Stimulated activated CD4-positive, alpha-beta T cell treated with anti-CD3 and anti-CD28 coated beads, TNF-alpha, amount 100 ng/mL, for 24 hours (primary cell): Measurements from ENCODE around the gene SCLY.

Experiments used
- DNase-seq, 3 experiments: peaks; one replicate each; pipeline ENCODE4 v3.0.0-alpha.2; 2020; ENCODE audit warnings: low read depth in 3 of 3

The SCLY gene

DNA sequence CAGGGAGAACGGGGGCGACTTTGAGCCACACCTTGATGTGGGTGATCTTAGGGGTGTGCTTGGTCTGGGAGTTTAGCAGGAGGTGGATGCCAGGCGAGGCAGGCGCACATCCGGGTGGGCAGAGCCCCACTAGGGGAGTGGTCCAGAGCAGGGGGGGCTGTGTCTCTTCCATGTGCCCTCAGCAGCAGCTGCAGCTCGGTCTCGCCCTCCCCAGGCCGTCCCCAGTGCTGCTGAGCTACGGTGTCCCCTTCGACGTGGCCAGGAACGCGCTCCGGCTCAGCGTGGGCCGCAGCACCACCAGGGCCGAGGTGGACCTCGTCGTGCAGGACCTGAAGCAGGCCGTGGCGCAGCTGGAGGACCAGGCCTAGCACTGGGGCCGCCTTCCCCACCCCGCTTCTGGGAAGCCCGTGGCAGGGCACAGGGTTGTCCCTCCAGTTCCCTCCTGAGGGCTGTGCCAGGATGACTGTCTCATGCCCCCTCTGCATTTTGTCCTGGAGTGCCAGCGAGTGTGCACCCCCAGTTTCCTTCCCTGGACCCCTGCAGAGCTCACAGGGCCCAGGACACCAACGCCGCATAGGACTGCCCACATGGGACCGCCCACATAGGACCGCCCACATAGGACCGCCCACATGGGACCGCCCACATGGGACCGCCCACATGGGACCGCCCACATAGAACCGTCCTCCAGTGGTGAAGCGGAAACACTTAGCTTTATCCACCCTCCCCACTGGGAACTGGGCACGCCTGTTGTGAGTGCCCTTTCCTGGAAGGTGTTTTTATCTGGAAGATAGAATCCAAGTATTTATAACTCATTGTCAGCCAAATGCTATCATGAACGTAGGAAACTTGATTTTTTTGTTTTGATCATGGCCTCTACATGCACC is 37.4 kb downstream of the SCLY start:
- no peak for DNase-seq

DNA sequence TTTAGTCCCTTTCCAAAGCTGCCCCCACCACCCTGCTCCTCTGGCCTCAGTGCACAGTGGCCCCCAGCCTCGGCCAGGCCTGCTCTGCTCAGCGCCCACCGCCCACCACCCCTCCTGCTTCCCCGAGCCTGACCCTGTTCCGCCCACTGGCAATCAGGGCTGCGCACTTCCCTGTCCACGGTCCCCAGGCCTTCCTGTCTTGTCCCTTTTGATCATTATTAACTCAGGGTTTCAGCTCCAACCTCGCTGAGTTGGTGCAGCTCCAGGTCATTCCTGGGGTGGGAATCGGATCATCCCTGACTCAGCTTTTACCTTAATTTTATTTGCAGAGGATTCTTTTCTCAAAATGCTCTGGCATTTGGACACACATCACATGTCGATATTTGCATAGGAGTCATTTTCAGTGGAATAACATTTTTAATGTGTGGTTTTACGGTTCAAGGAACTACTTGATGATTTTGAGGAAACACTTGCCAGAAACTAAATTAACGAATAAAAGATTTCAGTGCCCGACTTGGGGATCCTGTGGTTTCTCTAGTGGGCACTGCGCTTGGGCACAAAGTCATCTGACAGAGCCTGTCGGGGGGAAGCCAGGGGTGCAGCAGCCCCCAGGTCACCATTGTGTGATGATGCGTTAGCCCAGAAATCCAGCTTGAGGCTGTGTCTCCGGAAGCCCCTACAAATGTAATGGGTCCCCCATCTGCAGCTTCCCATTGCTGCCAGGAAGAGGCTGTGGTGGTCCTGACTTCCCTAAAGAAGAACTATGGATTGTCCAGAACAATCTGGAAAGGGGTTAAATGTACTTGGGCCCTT is 38.3 kb downstream of the SCLY start:
- DNase-seq, result no peak

DNA sequence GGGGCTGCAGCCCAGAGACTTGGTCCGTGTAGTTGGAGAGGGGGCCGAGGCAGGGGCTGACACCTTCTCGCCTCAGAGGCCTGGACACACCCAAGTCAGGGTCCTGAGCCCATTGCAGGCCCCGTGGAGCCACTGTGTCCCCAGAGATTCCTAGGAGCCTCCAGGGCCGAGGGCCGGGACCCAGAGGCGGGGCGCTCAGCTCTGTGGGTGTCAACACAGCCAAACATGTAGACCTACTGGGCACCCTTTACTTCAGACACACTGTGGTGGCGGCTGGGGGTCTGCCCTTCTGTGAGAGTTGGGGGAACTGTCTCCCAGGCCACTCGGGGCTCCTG is 38.9 kb downstream of the SCLY start:
- DNase-seq, result no peak

DNA sequence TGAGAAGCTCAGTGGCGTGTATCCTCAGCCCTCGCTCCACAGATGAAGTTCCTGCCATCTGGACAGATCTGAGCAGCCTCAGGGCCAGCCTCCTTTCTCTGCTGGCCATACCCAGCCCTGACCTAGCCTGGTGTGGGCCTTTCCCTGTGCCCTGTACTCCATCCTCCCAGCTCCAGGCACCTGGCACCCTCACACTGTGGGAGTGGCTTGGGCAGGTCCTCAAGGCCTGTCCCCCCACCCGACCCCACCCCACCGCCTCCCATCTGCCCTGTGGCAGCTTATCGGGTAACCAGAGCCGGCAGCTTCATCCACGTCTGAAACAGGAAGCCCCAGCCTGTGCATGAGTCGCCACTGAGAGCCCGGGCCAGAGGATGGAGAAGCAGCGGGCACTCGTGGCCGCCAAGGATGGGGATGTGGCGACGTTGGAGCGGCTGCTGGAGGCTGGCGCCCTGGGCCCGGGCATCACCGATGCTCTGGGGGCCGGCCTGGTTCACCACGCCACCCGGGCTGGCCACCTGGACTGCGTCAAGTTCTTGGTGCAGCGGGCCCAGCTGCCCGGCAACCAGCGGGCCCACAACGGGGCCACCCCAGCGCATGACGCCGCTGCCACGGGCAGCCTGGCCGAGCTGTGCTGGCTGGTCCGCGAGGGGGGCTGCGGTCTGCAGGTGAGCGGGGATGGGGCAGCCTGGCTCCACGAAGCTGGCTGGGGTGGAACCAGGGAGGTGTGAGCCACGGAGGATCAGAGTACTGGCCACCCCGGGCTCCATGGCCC is 39.4 kb downstream of the SCLY start, which contains the start of gene ESPNL:
Gene ESPNL (plus strand): TSS at position 292 of the 772 bp plus-strand sequence. CDS start 80 bp downstream, at position 372.
- DNase-seq, result no peak

DNA sequence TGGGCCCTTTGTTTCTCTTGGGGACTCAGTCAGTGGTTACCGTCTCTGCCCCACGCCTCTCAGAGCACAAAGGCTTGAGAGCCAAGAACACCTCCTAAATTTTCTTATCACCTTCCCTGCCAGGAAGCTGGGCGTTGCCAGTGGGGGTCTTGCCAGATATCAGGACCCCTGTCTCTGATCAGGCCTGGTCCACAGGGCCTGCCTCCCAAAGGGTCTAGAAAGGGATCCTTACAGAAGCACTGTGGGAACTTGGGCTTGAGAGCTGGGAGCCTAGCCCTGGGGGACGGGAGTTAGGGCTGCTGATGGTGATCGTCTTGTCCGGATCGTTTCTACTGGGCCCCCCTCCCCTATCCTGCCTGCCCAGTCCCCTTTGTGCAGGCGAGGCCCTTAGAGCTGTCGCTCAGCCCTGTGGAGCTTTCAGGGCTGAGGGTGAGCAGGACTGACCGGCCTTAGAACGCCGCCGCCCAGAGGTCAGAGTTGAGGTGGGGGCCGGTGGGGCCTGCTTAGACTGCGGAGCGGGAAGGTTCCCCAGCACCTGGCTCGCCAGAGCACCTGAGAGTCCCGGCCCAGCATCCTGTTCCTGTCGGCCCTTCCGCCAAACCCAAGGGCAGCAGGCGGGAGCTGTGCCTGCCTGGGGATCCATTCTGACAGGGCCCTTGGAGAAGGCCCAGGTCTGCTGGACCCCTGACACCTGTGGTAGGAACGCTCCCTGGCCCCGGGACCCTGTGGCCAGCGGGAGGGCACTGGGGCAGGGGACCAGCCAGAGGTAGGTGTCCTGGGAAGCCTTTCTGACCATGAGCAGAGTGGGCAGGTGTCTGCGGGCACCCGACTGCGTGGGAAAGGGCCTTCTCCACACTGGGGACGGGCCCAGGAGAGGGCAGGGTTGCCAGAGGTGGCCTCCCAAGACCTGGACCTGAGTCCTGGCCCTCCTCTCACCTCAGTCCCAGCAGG is 40.3 kb downstream of the SCLY start:
- no peak for DNase-seq

DNA sequence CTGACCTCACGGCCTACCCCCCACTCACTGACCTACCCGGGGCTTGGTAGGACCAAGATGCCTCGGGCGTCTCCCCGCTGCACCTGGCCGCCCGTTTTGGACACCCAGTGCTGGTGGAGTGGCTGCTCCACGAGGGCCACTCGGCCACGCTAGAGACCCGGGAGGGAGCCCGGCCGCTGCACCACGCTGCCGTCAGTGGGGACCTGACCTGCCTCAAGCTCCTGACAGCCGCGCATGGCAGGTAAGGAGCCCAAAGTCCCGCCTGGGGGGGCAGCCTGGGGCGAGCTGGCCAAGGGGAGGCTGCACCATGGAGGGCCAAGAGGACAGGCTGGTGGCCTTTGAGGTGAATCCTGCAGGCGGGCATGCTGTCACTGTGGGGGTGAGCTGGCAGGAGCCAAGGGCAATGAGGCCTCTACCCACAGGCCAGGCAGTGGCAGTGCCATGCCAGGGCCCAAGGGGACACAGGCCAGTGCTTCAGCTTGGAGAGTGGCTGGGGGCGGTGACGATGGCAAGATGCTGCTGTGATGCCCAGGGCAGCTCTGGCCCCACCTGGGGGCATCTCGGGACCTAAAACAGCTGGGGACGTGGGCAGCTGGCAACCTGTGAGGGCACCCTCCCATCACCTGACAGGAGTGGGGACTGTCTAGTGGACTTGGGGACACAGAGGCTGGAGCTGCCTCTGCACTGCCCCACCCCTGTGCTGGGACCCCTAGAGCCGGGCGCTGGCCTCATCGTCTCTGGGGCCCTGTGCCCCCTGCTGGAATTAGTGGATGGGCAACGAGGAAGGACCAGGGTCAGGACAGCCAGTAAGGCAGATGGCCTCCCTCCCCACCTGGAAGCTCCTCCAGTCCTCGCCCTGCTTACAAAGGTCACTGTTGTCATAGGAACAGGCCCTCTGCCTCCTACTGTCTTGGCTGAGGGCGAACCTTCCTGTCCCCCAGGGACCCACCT is 41.4 kb downstream of the SCLY start:
- DNase-seq, result no peak

DNA sequence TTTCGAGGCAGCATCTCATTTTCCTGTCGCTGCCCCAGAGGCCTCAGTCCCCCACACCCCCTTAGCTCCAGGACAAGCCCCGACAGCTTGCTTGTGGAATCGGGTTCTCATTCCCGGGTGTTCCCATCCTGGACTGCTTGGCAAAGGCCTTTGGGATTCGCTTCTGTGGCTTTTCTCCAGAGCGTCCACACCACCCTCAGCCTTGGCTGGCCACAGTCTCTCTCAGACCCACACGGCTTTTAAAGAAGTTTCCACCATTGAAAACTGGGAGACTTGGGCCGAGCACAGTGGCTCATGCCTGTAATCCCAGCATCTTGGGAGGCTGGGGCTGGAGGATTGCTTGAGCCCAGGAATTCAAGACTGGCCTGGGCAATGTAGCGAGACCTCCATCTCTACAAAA is 42.1 kb downstream of the SCLY start:
- DNase-seq, result no peak

DNA sequence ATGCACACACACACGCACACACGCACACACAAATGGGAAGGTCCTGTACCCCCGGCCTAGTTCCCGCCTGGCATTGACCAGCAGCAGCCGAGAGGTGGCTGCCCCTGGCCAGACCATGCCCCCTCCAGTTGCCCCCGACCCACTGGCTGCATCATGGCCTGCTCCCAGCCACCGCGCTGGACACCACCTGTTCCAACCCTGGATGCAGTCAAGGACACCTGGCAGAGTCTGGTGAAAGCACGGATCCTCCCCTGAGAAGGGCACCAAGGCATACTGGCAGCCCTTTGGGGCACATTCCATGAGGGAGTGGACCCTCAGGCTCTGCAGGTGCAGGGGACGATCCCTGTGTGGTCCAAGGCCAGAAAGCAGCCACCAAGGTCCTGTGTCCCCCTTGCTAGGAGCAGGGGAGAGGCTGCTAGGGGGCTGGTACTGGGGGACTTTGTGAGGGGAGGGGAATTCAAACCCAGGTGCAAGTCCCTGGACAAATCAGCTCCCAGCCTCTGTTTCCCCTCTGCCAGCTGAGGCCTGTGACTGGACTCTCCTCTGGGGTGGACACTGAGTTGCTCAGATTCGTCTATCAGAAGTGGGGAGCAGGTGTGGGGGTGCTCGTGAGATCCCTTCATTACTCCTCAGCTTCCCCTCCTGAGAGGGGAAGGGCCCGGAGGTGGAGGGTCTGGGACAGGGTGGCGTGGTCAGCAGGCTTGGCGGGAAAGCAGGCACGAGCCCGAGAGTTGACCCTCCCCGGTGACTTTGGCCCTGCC is 42.8 kb downstream of the SCLY start:
- DNase-seq, result no peak

DNA sequence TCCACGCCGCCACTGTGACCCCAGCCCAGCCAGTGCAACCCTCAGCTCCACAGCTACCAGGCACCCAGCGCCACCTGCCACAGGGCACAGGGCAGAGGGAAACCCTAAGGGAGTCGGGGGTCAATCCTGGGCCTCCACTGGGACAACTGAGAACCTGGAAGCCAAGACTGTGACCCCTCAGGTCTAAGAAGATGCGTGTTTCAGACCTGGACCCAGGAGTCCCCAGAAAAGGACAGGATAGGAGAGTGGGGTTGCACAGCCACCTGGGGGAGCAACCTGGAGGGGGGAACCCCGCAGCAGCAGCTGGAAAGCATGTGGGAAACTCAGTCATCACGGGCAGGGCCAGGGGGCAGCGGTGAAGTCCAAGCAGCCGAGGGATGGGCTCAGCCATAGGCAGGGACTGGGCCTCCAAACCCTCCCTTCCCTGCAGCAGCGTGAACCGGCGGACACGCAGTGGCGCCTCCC is 43.5 kb downstream of the SCLY start:
- no peak for DNase-seq

DNA sequence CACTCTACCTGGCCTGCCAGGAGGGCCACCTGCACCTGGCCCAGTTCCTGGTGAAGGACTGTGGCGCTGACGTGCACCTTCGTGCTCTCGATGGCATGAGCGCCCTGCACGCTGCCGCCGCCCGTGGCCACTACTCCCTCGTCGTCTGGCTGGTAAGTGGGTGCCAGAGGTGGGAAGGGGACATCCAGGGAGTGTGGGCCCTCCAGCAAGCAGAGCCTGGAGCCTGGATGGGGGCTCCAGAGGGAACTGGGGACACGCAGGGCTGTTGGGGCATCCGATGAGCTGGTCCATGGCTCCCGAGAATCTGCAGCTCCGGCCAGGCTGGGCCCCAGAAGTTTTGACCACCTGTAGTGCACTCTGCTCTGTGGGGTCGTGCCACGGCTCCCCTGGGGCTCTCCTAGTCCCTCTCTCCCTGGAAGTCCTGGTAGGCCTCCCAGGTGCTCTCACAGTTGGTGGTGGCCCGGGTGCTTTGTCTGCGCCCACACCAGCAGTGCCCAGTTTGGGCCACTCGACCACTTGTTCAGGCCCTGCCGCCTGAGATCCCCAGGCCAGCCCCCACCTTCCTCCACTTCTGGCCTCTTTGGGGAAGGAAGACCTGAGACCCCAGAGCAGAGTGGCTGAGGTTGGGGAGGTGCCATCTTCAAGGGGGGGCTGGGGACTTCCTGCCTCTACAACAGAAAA is 44.0 kb downstream of the SCLY start:
- DNase-seq, result no peak

DNA sequence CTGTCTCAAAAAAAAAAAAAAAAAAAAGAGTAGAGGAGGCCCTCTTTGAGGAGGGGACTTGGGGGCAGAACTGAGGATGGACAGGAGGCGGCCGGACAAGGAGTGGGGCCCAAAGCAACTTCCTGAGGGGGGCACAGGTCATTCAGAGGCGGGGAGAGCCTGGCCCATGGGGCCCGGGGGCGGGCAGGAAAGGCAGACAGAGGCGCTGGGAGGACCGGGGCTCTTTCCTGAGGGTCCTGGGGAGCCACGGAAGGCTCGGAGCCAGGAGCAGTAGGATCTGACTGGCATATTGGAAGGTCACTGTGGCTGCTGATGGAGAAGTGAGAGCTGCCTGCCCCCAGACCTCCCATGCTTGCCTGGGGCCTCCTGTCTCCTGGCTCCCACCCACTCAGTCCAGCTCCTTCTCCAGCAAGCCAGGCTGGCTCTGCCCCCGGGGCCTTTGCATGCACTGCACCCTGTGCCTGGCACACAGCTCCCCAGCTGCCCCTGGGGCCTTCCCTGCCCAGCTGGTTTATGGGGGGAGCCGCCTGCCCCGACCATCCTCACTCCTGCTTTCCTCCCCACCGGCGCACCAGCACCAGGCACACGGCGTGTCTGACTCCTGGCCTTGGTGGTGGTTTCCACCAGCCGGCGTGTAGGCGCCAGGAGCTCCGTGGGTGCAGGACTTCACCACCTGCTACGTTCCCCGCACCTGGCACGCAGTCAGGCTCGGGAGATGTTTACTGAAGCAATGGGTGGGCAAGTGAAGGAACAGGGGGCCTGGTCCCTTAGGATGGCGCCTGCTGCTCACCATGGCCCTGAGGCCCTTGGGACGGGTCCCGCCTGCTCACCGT is 44.9 kb downstream of the SCLY start:
- no peak for DNase-seq

DNA sequence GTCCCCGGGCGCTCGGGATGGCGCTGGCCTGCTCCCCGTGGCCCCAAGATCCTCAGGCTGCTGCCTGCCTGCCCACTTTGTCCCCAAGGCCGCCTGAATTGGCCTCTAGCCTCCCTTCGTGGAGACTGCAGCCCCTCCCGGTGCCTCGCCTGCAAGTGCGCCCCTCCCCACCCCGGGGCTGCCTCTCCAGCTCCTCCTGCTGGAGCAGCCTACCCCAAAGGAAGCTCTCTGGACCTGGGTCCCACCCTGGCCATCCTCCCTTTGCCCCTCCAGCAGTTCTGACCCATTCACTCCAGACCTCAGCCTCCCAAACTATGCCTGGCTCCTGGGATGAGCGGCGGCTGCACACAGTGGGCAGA is 45.5 kb downstream of the SCLY start:
- DNase-seq, result no peak

DNA sequence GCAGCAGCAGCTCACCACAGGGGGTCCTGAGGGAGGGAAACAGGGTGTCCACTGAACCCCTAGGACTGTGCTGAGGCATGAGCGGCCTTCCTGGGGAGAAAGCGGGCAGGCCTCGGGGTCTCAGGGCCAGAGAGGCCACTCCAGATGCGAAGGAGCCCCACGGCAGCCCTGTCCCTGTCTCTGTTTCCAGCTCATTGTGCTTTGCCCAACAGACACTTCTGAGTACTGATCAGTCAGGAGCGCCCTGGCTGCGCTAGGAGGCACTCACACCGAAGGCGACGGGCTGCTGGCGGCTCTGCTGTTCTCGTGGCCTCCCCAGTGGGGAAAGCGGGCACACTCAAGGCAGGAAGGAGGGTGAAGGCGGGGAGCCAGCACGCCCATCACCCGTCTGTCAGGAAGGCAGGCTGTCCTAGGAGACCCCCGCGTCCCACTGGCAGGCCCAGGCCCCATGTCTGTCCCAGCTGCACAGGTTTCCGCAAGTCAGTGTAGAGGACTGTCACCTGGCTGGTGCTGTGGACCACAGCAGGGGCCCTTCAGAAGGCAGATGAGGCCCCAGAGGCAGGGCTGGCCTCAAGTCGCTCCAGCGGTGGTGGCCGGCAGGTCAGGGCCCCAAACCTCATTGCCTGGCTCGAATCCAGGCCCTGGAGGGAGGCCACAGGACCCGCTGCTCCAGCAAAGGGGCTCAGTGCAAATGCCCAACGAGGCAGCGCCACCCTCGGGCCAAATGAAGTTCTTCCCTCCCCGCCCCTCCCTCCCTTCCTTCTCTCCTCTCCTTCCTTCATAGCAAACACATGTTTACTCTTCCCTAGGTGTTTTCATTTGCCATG is 46.1 kb downstream of the SCLY start:
- no peak for DNase-seq

DNA sequence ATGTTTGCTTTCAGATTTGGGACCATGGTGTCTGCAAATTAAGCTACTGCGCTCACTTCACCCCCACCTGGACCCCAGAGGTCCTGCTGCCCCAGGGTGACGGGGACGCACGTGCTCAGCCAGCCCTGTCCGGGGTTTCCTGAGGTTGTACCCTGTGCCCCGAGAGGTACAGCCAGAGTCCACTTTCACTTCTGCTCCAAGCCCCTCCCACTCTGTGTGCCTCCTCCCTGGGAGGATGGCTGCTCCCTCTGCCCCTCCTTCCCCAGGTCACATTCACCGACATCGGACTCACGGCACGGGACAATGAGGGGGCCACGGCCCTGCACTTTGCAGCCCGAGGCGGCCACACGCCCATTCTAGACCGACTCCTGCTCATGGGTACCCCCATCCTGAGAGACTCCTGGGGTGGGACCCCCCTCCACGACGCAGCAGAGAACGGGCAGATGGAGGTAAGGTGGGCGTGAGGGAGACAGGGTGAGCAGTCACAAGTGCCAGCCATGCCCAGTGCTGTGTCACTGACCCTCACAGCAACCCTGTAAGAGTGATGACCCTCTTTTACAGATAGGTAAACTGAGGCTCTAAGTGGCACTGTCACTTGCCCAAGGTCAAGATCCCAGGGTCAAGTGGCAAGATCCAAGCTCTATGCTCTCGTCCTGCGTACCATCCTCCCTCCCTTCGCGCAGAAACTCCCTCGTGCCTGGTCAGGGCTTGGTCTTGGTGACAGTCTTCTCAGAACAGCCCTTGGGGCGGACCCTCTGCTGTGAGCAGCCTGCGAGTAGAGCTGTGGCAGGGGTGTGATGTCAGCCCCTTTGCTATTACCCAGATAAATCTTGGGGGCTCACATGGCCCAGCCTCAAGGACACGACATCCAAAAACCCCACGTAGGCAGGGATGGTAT is 47.0 kb downstream of the SCLY start:
- no peak for DNase-seq

DNA sequence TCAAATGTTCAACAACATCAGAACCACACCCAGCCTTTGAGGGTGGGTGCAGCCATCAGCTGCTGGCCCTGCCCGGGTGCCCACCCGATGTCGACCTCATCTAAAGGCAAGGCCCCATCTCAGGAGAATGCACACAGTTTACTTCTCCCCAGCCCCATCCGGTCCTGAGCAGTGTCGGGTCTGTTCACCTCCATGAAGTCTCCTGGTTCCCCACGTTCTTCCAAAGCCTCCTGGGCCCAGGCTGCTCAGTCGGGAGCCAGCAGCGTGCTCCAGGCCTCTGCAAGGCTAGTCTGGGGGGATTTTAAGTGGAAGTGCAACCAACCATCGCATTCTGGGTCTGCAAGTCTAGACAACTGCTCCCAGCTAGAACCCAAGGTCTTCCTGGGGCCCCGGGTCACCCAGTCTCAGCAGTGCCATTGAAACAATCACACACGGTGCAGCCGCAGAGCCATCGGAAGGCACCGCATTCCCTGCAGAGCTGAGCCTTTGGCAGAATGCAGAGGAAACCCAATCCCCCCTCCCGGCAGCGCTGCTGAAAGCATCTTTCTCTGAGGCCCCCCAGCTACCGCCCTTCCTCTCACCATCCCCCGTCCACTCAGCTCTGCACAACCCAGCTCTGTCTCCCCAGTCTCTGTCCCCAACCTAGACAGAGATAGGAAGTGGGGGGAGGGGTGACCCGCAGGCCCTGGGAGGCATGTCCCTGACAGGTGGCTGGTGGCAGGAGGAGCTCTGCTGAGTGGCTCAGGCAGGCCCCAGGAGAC is 47.8 kb downstream of the SCLY start:
- no peak for DNase-seq
